Muscle of leg (tissue), 11 donors: ENCODE data around the gene MBOAT1. TPM values are rescaled to one million over a fixed set of nuclear protein-coding genes. Genes with fewer than 3 reads are reported as not detected.
"Not testable (repeated sequence)": the region's sequence is repeated elsewhere in the genome, so short reads cannot be mapped to it uniquely, and the experiment has no call there.

ENCODE experiments used
- DNase-seq: peaks from one replicate; pipeline ENCODE4 v3.0.0; 2013
- H3K27ac ChIP-seq: one replicate; pipeline ENCODE4 v1.5.1; 2013; ENCODE audit warnings: mild to moderate bottlenecking, low read length, control low read depth
- H3K27me3 ChIP-seq: one replicate; pipeline ENCODE4 v1.6.1; 2013; ENCODE audit warnings: low read length; ENCODE audit not compliant: control insufficient read depth, insufficient read depth
- H3K36me3 ChIP-seq: one replicate; pipeline ENCODE4 v1.6.1; 2013; ENCODE audit warnings: low read length; ENCODE audit not compliant: control insufficient read depth, insufficient read depth
- H3K4me1 ChIP-seq: one replicate; pipeline ENCODE4 v1.6.1; 2013; ENCODE audit warnings: low read length; ENCODE audit not compliant: control insufficient read depth, insufficient read depth
- H3K4me3 ChIP-seq: one replicate; pipeline ENCODE4 v1.5.1; 2013; ENCODE audit warnings: low read length, control low read depth
- H3K9me3 ChIP-seq: replicated peaks from 2 replicates; pipeline ENCODE4 v1.6.1; 2013; ENCODE audit warnings: low read depth, low read length; ENCODE audit not compliant: control insufficient read depth
- WGBS: methylation state at CpG from one replicate; pipeline ENCODE4 v1.1.5; 2013; ENCODE audit warnings: missing lambda C conversion rate; ENCODE audit not compliant: insufficient coverage; 5-methylcytosine and 5-hydroxymethylcytosine counted together
- polyA plus RNA-seq, 8 donors: library from polyadenylated mRNA; unstranded; fragments of 120-200 nt; gene quantifications; one replicate each; pipeline versions ENCODE4 v1.2.1 to v1.2.3, GENCODE V29; 2013; ENCODE audit warnings: inconsistent platforms in 1 of 8, low replicate concordance in 1 of 8; ENCODE audit not compliant: insufficient read length in 8 of 8, insufficient read depth in 1 of 8
- total RNA-seq: library from RNA; stranded (reverse); fragments of 120-200 nt; gene quantifications from one replicate; pipeline ENCODE4 v1.2.4, GENCODE V29; 2013

MBOAT1 gene
- total and polyA plus RNA-seq, 9 donors, result 3.5 to 6.1 (median 4.5) TPM

- H3K9me3 ChIP-seq, result no peaks in the 10 kb centered on the region
- H3K27ac ChIP-seq, result no peak overlapping the region
- H3K36me3 ChIP-seq, result no peaks in the 10 kb centered on the region
- H3K4me3 ChIP-seq, result no peak overlapping the region
- no CpG with 5 or more reads among the region's 9 CpGs for WGBS
- H3K4me1 ChIP-seq, result no peaks in the 10 kb centered on the region
- H3K27me3 ChIP-seq, result no peaks in the 10 kb centered on the region
- no peak for DNase-seq
Observed at GRCh38 chr6:20160541-20161283, 51.6 kb downstream of the MBOAT1 start.

GRCh38 chr6:20159781-20160540 lies 52.3 kb downstream of the MBOAT1 start:
- DNase-seq, result no peak

GRCh38 chr6:20159098-20159497 lies 53.2 kb downstream of the MBOAT1 start:
- Histone ChIP-seq H3K9me3 (no peaks in the 10 kb centered on the region), H3K36me3 (no peaks in the 10 kb centered on the region), H3K4me3 (no peak overlapping the region), H3K27ac (no peak overlapping the region), H3K27me3 (no peaks in the 10 kb centered on the region), H3K4me1 (no peaks in the 10 kb centered on the region)
- no peak for DNase-seq
- no CpG with 5 or more reads among the region's 4 CpGs for WGBS

More at GRCh38 chr6:20159781-20160540, 52.3 kb downstream of the MBOAT1 start:
- H3K4me3 ChIP-seq, result no peak overlapping the region
- no peak overlapping the region for H3K27ac ChIP-seq
- H3K27me3 ChIP-seq, result no peaks in the 10 kb centered on the region
- 78% methylated on average over 3 of the region's 5 CpGs for WGBS
- no peaks in the 10 kb centered on the region for H3K9me3 ChIP-seq
- H3K4me1 ChIP-seq, result no peaks in the 10 kb centered on the region
- no peaks in the 10 kb centered on the region for H3K36me3 ChIP-seq

- H3K27ac ChIP-seq, result no peak overlapping the region
- H3K4me3 ChIP-seq, result no peak overlapping the region
- no peak for DNase-seq
- H3K4me1 ChIP-seq, result no peaks in the 10 kb centered on the region
- no peaks in the 10 kb centered on the region for H3K9me3 ChIP-seq
- H3K36me3 ChIP-seq, result no peaks in the 10 kb centered on the region
- WGBS, result no CpG with 5 or more reads among the region's 4 CpGs
- no peaks in the 10 kb centered on the region for H3K27me3 ChIP-seq
Observed at GRCh38 chr6:20158676-20159075, 53.6 kb downstream of the MBOAT1 start.

GRCh38 chr6:20156824-20157223 lies 55.4 kb downstream of the MBOAT1 start:
- H3K27ac ChIP-seq, result no peak overlapping the region
- no peak for DNase-seq
- no peaks in the 10 kb centered on the region for H3K9me3 ChIP-seq
- no peaks in the 10 kb centered on the region for H3K36me3 ChIP-seq
- H3K27me3 ChIP-seq, result no peaks in the 10 kb centered on the region
- no peaks in the 10 kb centered on the region for H3K4me1 ChIP-seq
- no CpG with 5 or more reads among the region's 2 CpGs for WGBS
- H3K4me3 ChIP-seq, result no peak overlapping the region

GRCh38 chr6:20154753-20155152 lies 57.5 kb downstream of the MBOAT1 start:
- Histone ChIP-seq H3K36me3 (no peaks in the 10 kb centered on the region), H3K9me3 (no peaks in the 10 kb centered on the region), H3K27ac (no peak overlapping the region), H3K4me3 (no peak overlapping the region), H3K27me3 (no peaks in the 10 kb centered on the region), H3K4me1 (no peaks in the 10 kb centered on the region)
- DNase-seq, result no peak
- WGBS, result 80% methylated on average over 2 of the region's 2 CpGs

GRCh38 chr6:20153194-20153593 lies 59.1 kb downstream of the MBOAT1 start:
- Histone ChIP-seq H3K9me3 (no peaks in the 10 kb centered on the region), H3K27ac (no peak overlapping the region), H3K4me3 (no peak overlapping the region), H3K27me3 (no peaks in the 10 kb centered on the region), H3K4me1 (no peaks in the 10 kb centered on the region), H3K36me3 (no peaks in the 10 kb centered on the region)
- 83% methylated on average over 2 of the region's 3 CpGs for WGBS
- DNase-seq, result no peak

- Histone ChIP-seq H3K4me3 (no peak overlapping the region), H3K36me3 (peaks cover 3% of the 10 kb centered on the region), H3K27ac (no peak overlapping the region), H3K9me3 (no peaks in the 10 kb centered on the region), H3K4me1 (no peaks in the 10 kb centered on the region), H3K27me3 (no peaks in the 10 kb centered on the region)
- 67% methylated on average over 3 of the region's 4 CpGs for WGBS
- DNase-seq, result peak; percentile 49
Observed at GRCh38 chr6:20148433-20148832, 63.8 kb downstream of the MBOAT1 start.

- Histone ChIP-seq H3K4me1 (no peaks in the 10 kb centered on the region), H3K36me3 (peaks cover 6% of the 10 kb centered on the region), H3K27ac (no peak overlapping the region), H3K27me3 (no peaks in the 10 kb centered on the region), H3K4me3 (no peak overlapping the region), H3K9me3 (no peaks in the 10 kb centered on the region)
- WGBS, result no CpG with 5 or more reads among the region's 4 CpGs
- no peak for DNase-seq
Observed at GRCh38 chr6:20147469-20147868, 64.8 kb downstream of the MBOAT1 start.

- H3K27me3 ChIP-seq, H3K36me3 ChIP-seq, H3K4me1 ChIP-seq, H3K4me3 ChIP-seq, H3K9me3 ChIP-seq, DNase-seq, H3K27ac ChIP-seq: not testable (repeated sequence)
- 100% methylated on average over 2 of the region's 6 CpGs for WGBS
Observed at GRCh38 chr6:20146831-20147230, 65.4 kb downstream of the MBOAT1 start.
